GM23338 (cell line): Measurements from ENCODE around the gene KDM6B. TPM values are rescaled to one million over a fixed set of nuclear protein-coding genes. Genes with fewer than 3 reads are reported as not detected.
A peak's percentile ranks its signal among the peaks of the same experiment; 100 is the strongest.

Source experiments
- ATAC-seq: fragments of 200-7000 bp; cut with Tn5 transposase; 3 replicates; pipeline ENCODE4 v1.9.1; 2020
- DNase-seq: peaks from one replicate; pipeline ENCODE4 v3.0.0-alpha.2; 2015; ENCODE audit warnings: low spot score
- H2AFZ ChIP-seq: fragments of 200-600 bp; sonication (generic); 2 replicates; pipeline ENCODE4 v1.8.0; 2016; ENCODE audit warnings: antibody characterized with exemption, mild to moderate bottlenecking, moderate library complexity
- H3F3A ChIP-seq: fragments of 200-600 bp; sonication (generic); replicated peaks from 2 replicates; pipeline ENCODE4 v1.8.0; 2017; ENCODE audit warnings: antibody characterized with exemption, mixed run types, low read depth
- H3K27ac ChIP-seq: fragments of 200-600 bp; sonication (generic); 2 replicates; pipeline ENCODE4 v1.6.1; 2016; ENCODE audit warnings: low read depth
- H3K27me3 ChIP-seq: fragments of 200-600 bp; sonication (generic); 2 replicates; pipeline ENCODE4 v1.8.0; 2016; ENCODE audit warnings: mild to moderate bottlenecking, mixed run types, moderate library complexity; ENCODE audit not compliant: insufficient read depth
- H3K36me3 ChIP-seq: fragments of 200-600 bp; sonication (generic); 2 replicates; pipeline ENCODE4 v1.8.0; 2016; ENCODE audit warnings: mild to moderate bottlenecking; ENCODE audit not compliant: insufficient read depth
- H3K4me1 ChIP-seq: fragments of 200-600 bp; sonication (generic); 2 replicates; pipeline ENCODE4 v1.8.0; 2016; ENCODE audit warnings: mild to moderate bottlenecking, moderate library complexity; ENCODE audit not compliant: insufficient read depth
- H3K4me2 ChIP-seq: fragments of 200-600 bp; sonication (generic); 2 replicates; pipeline ENCODE4 v1.7.1; 2017; ENCODE audit warnings: mixed run types
- H3K4me3 ChIP-seq: fragments of 200-600 bp; sonication (generic); 2 replicates; pipeline ENCODE4 v1.6.1; 2016; ENCODE audit warnings: mixed run types
- H3K79me2 ChIP-seq: fragments of 200-600 bp; sonication (generic); replicated peaks from 2 replicates; pipeline ENCODE4 v1.8.0; 2017; ENCODE audit warnings: mild to moderate bottlenecking; ENCODE audit not compliant: insufficient read depth
- H3K9me2 ChIP-seq: fragments of 200-600 bp; sonication (generic); 2 replicates; pipeline ENCODE4 v1.8.0; 2017; ENCODE audit not compliant: insufficient read depth
- H4K20me1 ChIP-seq: fragments of 200-600 bp; sonication (generic); replicated peaks from 2 replicates; pipeline ENCODE4 v1.8.0; 2017; ENCODE audit warnings: mild to moderate bottlenecking; ENCODE audit not compliant: insufficient read depth
- H3K27ac Mint-ChIP-seq: 2 replicates; pipeline ENCODE4 v1.8.0; 2020; ENCODE audit warnings: inconsistent platforms, mild to moderate bottlenecking, moderate library complexity, mixed read lengths
- H3K27me3 Mint-ChIP-seq: 3 replicates; pipeline ENCODE4 v1.8.0; 2022; ENCODE audit warnings: low read depth, mild to moderate bottlenecking, moderate library complexity, mixed read lengths, inconsistent platforms; ENCODE audit not compliant: insufficient read depth, poor library complexity
- H3K36me3 Mint-ChIP-seq: 3 replicates; pipeline ENCODE4 v1.8.0; 2021; ENCODE audit warnings: low read depth, mild to moderate bottlenecking, inconsistent platforms, moderate library complexity, mixed read lengths
- H3K4me1 Mint-ChIP-seq: 3 replicates; pipeline ENCODE4 v1.8.0; 2020; ENCODE audit warnings: mild to moderate bottlenecking, inconsistent platforms, mixed read lengths
- H3K4me3 Mint-ChIP-seq: 3 replicates; pipeline ENCODE4 v1.8.0; 2021; ENCODE audit warnings: moderate library complexity, mild to moderate bottlenecking, inconsistent platforms, mixed read lengths
- H3K9me3 Mint-ChIP-seq: 3 replicates; pipeline ENCODE4 v1.8.0; 2020; ENCODE audit warnings: moderate library complexity, mild to moderate bottlenecking, inconsistent platforms, mixed read lengths
- CREB1 ChIP-seq: fragments of 250-450 bp; sonication (Bioruptor Pico); IDR thresholded peaks from 2 replicates; pipeline ENCODE4 v1.5.0; 2020; ENCODE audit warnings: low read depth, mild to moderate bottlenecking, moderate library complexity
- JUNB ChIP-seq: IDR thresholded peaks from one replicate; pipeline ENCODE4 v1.6.1; 2016; ENCODE audit warnings: antibody characterized with exemption; ENCODE audit not compliant: unreplicated experiment
- POLR2AphosphoS5 ChIP-seq: IDR thresholded peaks from 2 replicates; pipeline ENCODE4 v1.6.1; 2016; ENCODE audit warnings: antibody characterized with exemption, low read depth
- STAT1 ChIP-seq: IDR thresholded peaks from one replicate; pipeline ENCODE4 v1.6.1; 2016; ENCODE audit warnings: antibody characterized with exemption; ENCODE audit not compliant: unreplicated experiment
- ZNF114 ChIP-seq: fragments of 250-450 bp; sonication (Bioruptor Pico); IDR thresholded peaks from 2 replicates; pipeline ENCODE4 v1.5.0; 2020; ENCODE audit warnings: mild to moderate bottlenecking, moderate library complexity
- ZNF331 ChIP-seq: fragments of 250-450 bp; sonication (Bioruptor Pico); IDR thresholded peaks from 2 replicates; pipeline ENCODE4 v1.5.0; 2020; ENCODE audit warnings: low read depth, mild to moderate bottlenecking, moderate library complexity
- polyA plus RNA-seq: library from polyadenylated mRNA; unstranded; fragments of >200 nt; fragmentation: Nextera tagmentation; extraction: Ambion mirVana; gene quantifications from 2 replicates; pipeline ENCODE4 v1.2.1, GENCODE V29; 2016
- total RNA-seq: library from RNA; depleted of rRNA; stranded (reverse); fragments of >200 nt; shearing (Covaris generic); gene quantifications from 2 replicates; pipeline ENCODE4 v1.2.3, GENCODE V29; 2014
- TF ChIP-seq, protein P1 (sequence below): IDR thresholded peaks from 2 replicates; pipeline ENCODE4 v1.6.1; 2016; ENCODE audit warnings: antibody characterized with exemption
- TF ChIP-seq, protein P2 (sequence below): fragments of 250-450 bp; sonication (Bioruptor Pico); IDR thresholded peaks from 2 replicates; pipeline ENCODE4 v1.5.0; 2020; ENCODE audit warnings: mild to moderate bottlenecking, moderate library complexity

KDM6B gene
- total and polyA plus RNA-seq, 2 experiments from 2014 or later, result 1.1 to 1.4 TPM

DNA sequence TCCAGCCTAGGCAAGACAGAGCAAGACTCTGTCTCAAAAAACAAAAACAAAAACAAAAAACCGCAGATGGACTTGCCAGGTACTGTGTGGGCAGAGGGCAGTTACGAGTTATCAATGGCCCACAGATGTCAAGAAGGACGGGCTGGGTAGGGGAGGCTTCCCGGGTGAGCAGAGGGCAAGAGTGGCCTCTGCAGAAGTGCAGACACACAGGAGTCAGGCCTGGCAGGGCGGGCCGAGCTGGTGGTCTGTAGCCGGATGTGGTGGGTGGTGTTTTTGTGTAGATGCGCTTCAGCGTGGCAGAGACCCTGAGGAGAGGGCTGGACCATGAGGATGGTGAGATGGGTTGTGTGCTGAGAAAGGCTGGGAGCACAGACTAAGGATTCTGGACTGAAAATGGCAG lies 44.9 kb upstream of the KDM6B start (continued):
- TF ChIP-seq, protein P1, sequence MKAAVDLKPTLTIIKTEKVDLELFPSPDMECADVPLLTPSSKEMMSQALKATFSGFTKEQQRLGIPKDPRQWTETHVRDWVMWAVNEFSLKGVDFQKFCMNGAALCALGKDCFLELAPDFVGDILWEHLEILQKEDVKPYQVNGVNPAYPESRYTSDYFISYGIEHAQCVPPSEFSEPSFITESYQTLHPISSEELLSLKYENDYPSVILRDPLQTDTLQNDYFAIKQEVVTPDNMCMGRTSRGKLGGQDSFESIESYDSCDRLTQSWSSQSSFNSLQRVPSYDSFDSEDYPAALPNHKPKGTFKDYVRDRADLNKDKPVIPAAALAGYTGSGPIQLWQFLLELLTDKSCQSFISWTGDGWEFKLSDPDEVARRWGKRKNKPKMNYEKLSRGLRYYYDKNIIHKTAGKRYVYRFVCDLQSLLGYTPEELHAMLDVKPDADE, result no peak
- TF ChIP-seq ZNF331 (CRISPR knock-in tag) (no peak), CREB1 (CRISPR knock-in tag) (no peak), STAT1 (no peak), ZNF114 (CRISPR knock-in tag) (no peak)
- TF ChIP-seq, protein P2, sequence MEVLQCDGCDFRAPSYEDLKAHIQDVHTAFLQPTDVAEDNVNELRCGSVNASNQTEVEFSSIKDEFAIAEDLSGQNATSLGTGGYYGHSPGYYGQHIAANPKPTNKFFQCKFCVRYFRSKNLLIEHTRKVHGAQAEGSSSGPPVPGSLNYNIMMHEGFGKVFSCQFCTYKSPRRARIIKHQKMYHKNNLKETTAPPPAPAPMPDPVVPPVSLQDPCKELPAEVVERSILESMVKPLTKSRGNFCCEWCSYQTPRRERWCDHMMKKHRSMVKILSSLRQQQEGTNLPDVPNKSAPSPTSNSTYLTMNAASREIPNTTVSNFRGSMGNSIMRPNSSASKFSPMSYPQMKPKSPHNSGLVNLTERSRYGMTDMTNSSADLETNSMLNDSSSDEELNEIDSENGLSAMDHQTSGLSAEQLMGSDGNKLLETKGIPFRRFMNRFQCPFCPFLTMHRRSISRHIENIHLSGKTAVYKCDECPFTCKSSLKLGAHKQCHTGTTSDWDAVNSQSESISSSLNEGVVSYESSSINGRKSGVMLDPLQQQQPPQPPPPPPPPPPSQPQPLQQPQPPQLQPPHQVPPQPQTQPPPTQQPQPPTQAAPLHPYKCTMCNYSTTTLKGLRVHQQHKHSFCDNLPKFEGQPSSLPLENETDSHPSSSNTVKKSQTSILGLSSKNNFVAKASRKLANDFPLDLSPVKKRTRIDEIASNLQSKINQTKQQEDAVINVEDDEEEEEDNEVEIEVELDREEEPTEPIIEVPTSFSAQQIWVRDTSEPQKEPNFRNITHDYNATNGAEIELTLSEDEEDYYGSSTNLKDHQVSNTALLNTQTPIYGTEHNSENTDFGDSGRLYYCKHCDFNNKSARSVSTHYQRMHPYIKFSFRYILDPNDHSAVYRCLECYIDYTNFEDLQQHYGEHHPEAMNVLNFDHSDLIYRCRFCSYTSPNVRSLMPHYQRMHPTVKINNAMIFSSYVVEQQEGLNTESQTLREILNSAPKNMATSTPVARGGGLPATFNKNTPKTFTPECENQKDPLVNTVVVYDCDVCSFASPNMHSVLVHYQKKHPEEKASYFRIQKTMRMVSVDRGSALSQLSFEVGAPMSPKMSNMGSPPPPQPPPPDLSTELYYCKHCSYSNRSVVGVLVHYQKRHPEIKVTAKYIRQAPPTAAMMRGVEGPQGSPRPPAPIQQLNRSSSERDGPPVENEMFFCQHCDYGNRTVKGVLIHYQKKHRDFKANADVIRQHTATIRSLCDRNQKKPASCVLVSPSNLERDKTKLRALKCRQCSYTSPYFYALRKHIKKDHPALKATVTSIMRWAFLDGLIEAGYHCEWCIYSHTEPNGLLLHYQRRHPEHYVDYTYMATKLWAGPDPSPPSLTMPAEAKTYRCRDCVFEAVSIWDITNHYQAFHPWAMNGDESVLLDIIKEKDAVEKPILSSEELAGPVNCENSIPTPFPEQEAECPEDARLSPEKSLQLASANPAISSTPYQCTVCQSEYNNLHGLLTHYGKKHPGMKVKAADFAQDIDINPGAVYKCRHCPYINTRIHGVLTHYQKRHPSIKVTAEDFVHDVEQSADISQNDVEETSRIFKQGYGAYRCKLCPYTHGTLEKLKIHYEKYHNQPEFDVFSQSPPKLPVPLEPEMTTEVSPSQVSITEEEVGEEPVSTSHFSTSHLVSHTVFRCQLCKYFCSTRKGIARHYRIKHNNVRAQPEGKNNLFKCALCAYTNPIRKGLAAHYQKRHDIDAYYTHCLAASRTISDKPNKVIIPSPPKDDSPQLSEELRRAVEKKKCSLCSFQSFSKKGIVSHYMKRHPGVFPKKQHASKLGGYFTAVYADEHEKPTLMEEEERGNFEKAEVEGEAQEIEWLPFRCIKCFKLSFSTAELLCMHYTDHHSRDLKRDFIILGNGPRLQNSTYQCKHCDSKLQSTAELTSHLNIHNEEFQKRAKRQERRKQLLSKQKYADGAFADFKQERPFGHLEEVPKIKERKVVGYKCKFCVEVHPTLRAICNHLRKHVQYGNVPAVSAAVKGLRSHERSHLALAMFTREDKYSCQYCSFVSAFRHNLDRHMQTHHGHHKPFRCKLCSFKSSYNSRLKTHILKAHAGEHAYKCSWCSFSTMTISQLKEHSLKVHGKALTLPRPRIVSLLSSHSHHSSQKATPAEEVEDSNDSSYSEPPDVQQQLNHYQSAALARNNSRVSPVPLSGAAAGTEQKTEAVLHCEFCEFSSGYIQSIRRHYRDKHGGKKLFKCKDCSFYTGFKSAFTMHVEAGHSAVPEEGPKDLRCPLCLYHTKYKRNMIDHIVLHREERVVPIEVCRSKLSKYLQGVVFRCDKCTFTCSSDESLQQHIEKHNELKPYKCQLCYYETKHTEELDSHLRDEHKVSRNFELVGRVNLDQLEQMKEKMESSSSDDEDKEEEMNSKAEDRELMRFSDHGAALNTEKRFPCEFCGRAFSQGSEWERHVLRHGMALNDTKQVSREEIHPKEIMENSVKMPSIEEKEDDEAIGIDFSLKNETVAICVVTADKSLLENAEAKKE (CRISPR knock-in tag), result no peak

DNA sequence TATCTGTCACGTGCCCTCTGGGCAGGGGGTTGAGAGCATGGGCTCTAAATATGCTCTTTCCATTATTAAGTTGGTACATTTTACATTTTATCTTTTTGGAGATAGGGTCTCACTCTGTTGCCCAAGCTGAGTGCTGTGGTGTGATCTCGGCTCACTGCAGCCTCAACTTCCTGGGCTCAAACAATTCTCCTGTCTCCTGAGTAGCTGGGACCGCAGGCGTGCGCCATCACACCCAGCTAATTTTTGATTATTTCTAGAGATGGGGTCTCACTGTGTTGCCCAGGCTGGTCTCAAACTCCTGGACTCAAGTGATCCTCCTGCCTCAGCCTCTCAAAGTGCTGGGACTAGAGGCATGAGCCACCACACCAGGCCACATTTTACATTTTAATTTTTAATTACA lies 43.9 kb upstream of the KDM6B start:
- H3K36me3 ChIP-seq, result no peaks in the 10 kb centered on the region
- no peak overlapping the region for H3K4me3 ChIP-seq
- H4K20me1 ChIP-seq, result no peaks in the 10 kb centered on the region
- no peaks in the 10 kb centered on the region for H3F3A ChIP-seq
- no peak overlapping the region for H3K27ac Mint-ChIP-seq
- peaks cover 10% of the 10 kb centered on the region for H3K27me3 Mint-ChIP-seq
- peaks cover 4% of the 10 kb centered on the region; the same call in 1 of the 3 replicates for H3K4me1 Mint-ChIP-seq
- H3K9me2 ChIP-seq, result no peaks in the 10 kb centered on the region; the same call in 1 of the 2 replicates
- no peak for ATAC-seq
- H3K4me3 Mint-ChIP-seq, result no peak overlapping the region
- no peaks in the 10 kb centered on the region for H3K4me1 ChIP-seq
- peak overlapping the region; percentile 32; the same call in 1 of the 2 replicates for H2AFZ ChIP-seq
- no peak for DNase-seq
- H3K79me2 ChIP-seq, result no peaks in the 10 kb centered on the region
- H3K36me3 Mint-ChIP-seq, result no peaks in the 10 kb centered on the region
- H3K27ac ChIP-seq, result no peak overlapping the region
- H3K27me3 ChIP-seq, result no peaks in the 10 kb centered on the region
- H3K4me2 ChIP-seq, result no peak overlapping the region
- no peaks in the 10 kb centered on the region for H3K9me3 Mint-ChIP-seq
- TF ChIP-seq JUNB (no peak), ZNF114 (CRISPR knock-in tag) (no peak), STAT1 (no peak), CREB1 (CRISPR knock-in tag) (no peak), POLR2AphosphoS5 (no peak)
- TF ChIP-seq, protein P2 (CRISPR knock-in tag), result no peak
